Measurements from ENCODE around the gene CCSER1.

Gene CCSER1

DNA sequence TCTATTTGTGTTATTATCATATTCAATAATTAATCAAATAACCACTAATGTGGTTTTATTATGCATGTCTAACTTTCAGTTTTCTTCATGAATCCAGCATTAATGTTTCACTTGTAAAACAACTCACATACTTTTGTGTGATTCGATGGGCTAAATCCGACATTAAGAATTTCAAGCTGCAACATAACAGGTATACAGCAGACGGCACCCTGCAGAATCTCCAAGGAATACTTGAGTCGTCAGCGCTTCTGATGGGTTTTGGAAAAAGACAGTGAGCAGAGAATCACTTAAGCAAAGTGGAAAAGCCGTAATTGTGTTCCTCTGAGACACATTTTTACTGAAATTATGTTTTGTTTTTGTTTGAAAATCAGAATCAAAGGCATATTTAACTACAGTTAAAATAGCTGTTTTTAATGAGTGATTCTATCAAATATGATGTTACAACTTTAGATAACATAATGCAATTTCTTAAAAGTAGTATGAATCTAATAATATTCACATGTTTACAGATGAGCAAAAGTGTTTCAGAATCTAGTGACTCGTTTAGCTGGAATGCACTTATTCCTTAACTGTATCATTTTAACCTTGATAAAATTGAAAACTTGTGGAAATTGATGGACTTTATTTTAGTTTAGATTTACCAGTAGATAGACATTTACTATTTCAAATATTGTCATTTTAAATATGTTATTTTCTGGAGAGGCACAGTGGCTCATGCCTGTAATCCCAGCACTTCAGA, 514.8 kb downstream of the CCSER1 start:
- no peaks in the 10 kb centered on the region for H3K79me1 ChIP-seq (ENCODE audit: low read depth, low read length)
- H3K27me3 ChIP-seq (ENCODE audit: control insufficient read depth in 3 of 3, insufficient read depth in 3 of 3, low read depth in 1 of 3, low read length in 3 of 3): no peaks in the 10 kb centered on the region
- no peak overlapping the region for H2AK5ac ChIP-seq (ENCODE audit: low read depth, low read length)
- no peaks in the 10 kb centered on the region for H3K9me3 ChIP-seq (replicated peaks in 1 of 2; ENCODE audit: control insufficient read depth in 2 of 2, insufficient read depth in 1 of 2, low read depth in 1 of 2, low read length in 2 of 2)
- H3K4me1 ChIP-seq (ENCODE audit: control insufficient read depth in 2 of 2, insufficient read depth in 1 of 2, low read depth in 1 of 2, low read length in 2 of 2): no peaks in the 10 kb centered on the region
- H2BK5ac ChIP-seq (ENCODE audit: low read length): no peak overlapping the region
- H3K4ac ChIP-seq (ENCODE audit: low read length): no peak overlapping the region
- H3K9ac ChIP-seq (ENCODE audit: low read depth, low read length, poor library complexity): no peak overlapping the region
- no peak overlapping the region for H4K91ac ChIP-seq (ENCODE audit: low read depth, low read length, poor library complexity)
- no peak overlapping the region for H2BK120ac ChIP-seq (ENCODE audit: low read depth, low read length)
- no peak overlapping the region for H3K27ac ChIP-seq (replicated peaks; ENCODE audit: low read length)
- no peak overlapping the region for H2AFZ ChIP-seq (ENCODE audit: low read length)
- no peak overlapping the region for H3K4me2 ChIP-seq (ENCODE audit: insufficient read depth, low read length, poor library complexity, severe bottlenecking)
- no peak overlapping the region for H2BK15ac ChIP-seq (ENCODE audit: low read length)
- H4K8ac ChIP-seq (ENCODE audit: low read depth, low read length): no peak overlapping the region
- H3K14ac ChIP-seq (ENCODE audit: low read length): no peak overlapping the region
- H3K4me3 ChIP-seq (ENCODE audit: low read length in 2 of 2): no peak overlapping the region
- DNase-seq (ENCODE audit: low spot score): no peak
- WGBS, 2 donors (ENCODE audit: extremely low coverage in 2 of 2, insufficient read length in 2 of 2, insufficient replicate concordance in 1 of 2): no CpG with 5 or more reads among the region's 7 CpGs
- H3K23ac ChIP-seq (ENCODE audit: low read depth, low read length, poor library complexity): no peak overlapping the region
- H2BK12ac ChIP-seq (ENCODE audit: low read length): no peak overlapping the region
- no peak overlapping the region for H3K18ac ChIP-seq (ENCODE audit: low read length)
- H3K36me3 ChIP-seq (replicated peaks in 1 of 2; ENCODE audit: control insufficient read depth in 2 of 2, insufficient read depth in 2 of 2, low read length in 2 of 2): no peaks in the 10 kb centered on the region

DNA sequence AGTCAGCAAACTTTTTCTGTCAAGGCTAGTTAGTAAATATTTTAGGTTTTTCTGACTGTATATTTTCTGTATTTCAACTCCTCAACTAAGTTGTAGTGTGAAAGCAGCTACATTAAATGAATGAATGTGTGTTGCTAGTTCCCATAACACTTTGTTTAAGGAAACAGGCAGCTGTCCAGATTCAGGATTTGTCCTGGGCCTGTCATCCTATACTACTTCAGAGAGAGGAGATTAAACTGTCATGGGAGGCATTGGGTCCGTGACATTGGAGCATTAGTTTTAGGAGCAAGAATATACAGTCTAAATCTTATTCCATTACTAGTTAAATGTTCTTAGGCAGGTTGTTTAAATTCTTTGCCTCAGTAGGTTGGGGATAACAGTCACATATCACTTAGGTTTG, 516.0 kb downstream of the CCSER1 start:
- Histone ChIP-seq H4K91ac (ENCODE audit: low read depth, low read length, poor library complexity) (no peak overlapping the region), H3K4me2 (ENCODE audit: insufficient read depth, low read length, poor library complexity, severe bottlenecking) (no peak overlapping the region), H3K79me1 (ENCODE audit: low read depth, low read length) (no peaks in the 10 kb centered on the region), H3K18ac (ENCODE audit: low read length) (no peak overlapping the region), H3K9me3 (replicated peaks in 1 of 2; ENCODE audit: control insufficient read depth in 2 of 2, insufficient read depth in 1 of 2, low read depth in 1 of 2, low read length in 2 of 2) (no peaks in the 10 kb centered on the region), H3K9ac (ENCODE audit: low read depth, low read length, poor library complexity) (no peak overlapping the region), H3K23ac (ENCODE audit: low read depth, low read length, poor library complexity) (no peak overlapping the region), H2BK120ac (ENCODE audit: low read depth, low read length) (no peak overlapping the region), H3K4me1 (ENCODE audit: control insufficient read depth in 2 of 2, insufficient read depth in 1 of 2, low read depth in 1 of 2, low read length in 2 of 2) (no peaks in the 10 kb centered on the region), H3K4ac (ENCODE audit: low read length) (no peak overlapping the region), H3K4me3 (ENCODE audit: low read length in 2 of 2) (no peak overlapping the region), H3K27me3 (ENCODE audit: control insufficient read depth in 3 of 3, insufficient read depth in 3 of 3, low read depth in 1 of 3, low read length in 3 of 3) (no peaks in the 10 kb centered on the region), H4K8ac (ENCODE audit: low read depth, low read length) (no peak overlapping the region), H2AFZ (ENCODE audit: low read length) (no peak overlapping the region), H3K27ac (replicated peaks; ENCODE audit: low read length) (no peak overlapping the region), H3K14ac (ENCODE audit: low read length) (no peak overlapping the region), H2AK5ac (ENCODE audit: low read depth, low read length) (no peak overlapping the region), H2BK15ac (ENCODE audit: low read length) (no peak overlapping the region), H2BK12ac (ENCODE audit: low read length) (no peak overlapping the region), H2BK5ac (ENCODE audit: low read length) (no peak overlapping the region), H3K36me3 (replicated peaks in 1 of 2; ENCODE audit: control insufficient read depth in 2 of 2, insufficient read depth in 2 of 2, low read length in 2 of 2) (no peaks in the 10 kb centered on the region)
- no peak for DNase-seq (ENCODE audit: low spot score)
- no CpG with 5 or more reads among the region's 1 CpG for WGBS, 2 donors (ENCODE audit: extremely low coverage in 2 of 2, insufficient read length in 2 of 2, insufficient replicate concordance in 1 of 2)

DNA sequence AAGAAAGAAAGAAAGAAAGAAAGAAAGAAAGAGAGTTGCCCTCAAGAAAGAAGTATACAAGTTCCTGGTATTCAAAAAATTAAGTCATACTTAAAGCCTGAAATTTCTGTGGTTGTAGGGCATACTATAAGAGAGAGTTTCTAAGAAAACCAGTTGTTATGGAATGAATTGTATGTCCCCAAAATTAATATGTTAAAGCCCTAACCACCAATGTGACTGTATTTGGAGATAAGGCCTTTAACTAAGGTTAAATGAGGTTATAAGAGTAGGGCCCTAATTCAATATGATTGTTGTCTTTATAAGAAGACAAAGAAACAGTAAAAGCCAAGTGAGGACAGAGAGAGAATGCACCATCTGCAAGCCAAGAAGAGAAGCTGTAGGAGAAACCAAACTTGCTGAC, 521.1 kb downstream of the CCSER1 start:
- H3K4me3 ChIP-seq (ENCODE audit: low read length in 2 of 2): no peak overlapping the region
- no peak overlapping the region for H2BK5ac ChIP-seq (ENCODE audit: low read length)
- H3K14ac ChIP-seq (ENCODE audit: low read length): no peak overlapping the region
- no peaks in the 10 kb centered on the region for H3K9me3 ChIP-seq (replicated peaks in 1 of 2; ENCODE audit: control insufficient read depth in 2 of 2, insufficient read depth in 1 of 2, low read depth in 1 of 2, low read length in 2 of 2)
- no peak overlapping the region for H2AK5ac ChIP-seq (ENCODE audit: low read depth, low read length)
- no peaks in the 10 kb centered on the region for H3K27me3 ChIP-seq (ENCODE audit: control insufficient read depth in 3 of 3, insufficient read depth in 3 of 3, low read depth in 1 of 3, low read length in 3 of 3)
- H3K27ac ChIP-seq (replicated peaks; ENCODE audit: low read length): no peak overlapping the region
- no peak overlapping the region for H2BK15ac ChIP-seq (ENCODE audit: low read length)
- H2BK12ac ChIP-seq (ENCODE audit: low read length): no peak overlapping the region
- DNase-seq (ENCODE audit: low spot score): no peak
- H3K4me2 ChIP-seq (ENCODE audit: insufficient read depth, low read length, poor library complexity, severe bottlenecking): no peak overlapping the region
- H3K4me1 ChIP-seq (ENCODE audit: control insufficient read depth in 2 of 2, insufficient read depth in 1 of 2, low read depth in 1 of 2, low read length in 2 of 2): no peaks in the 10 kb centered on the region
- no peak overlapping the region for H4K91ac ChIP-seq (ENCODE audit: low read depth, low read length, poor library complexity)
- no peak overlapping the region for H2AFZ ChIP-seq (ENCODE audit: low read length)
- no peak overlapping the region for H3K23ac ChIP-seq (ENCODE audit: low read depth, low read length, poor library complexity)
- no peak overlapping the region for H4K8ac ChIP-seq (ENCODE audit: low read depth, low read length)
- H3K4ac ChIP-seq (ENCODE audit: low read length): no peak overlapping the region
- H3K9ac ChIP-seq (ENCODE audit: low read depth, low read length, poor library complexity): no peak overlapping the region
- no peaks in the 10 kb centered on the region for H3K79me1 ChIP-seq (ENCODE audit: low read depth, low read length)
- no peak overlapping the region for H2BK120ac ChIP-seq (ENCODE audit: low read depth, low read length)
- no peaks in the 10 kb centered on the region for H3K36me3 ChIP-seq (replicated peaks in 1 of 2; ENCODE audit: control insufficient read depth in 2 of 2, insufficient read depth in 2 of 2, low read length in 2 of 2)
- no peak overlapping the region for H3K18ac ChIP-seq (ENCODE audit: low read length)

DNA sequence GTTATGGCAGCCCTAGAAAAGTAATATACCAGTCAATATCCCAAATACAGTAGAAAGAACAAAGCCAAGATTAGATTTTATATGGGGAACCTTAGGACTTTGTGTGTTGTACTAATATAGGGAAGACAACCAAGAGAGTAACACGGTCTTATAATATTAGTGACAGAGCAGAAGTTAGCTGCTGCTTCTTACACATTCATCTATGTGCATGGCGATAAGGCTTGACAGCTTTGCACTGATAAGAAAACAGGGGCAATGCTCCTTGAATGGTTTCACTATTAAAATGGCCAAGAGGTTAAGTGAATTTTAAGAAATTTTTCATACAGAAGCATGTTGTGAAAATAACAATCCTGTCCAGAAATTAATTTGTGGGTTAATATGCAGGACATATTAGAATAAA, 521.6 kb downstream of the CCSER1 start:
- H3K79me1 ChIP-seq (ENCODE audit: low read depth, low read length): no peaks in the 10 kb centered on the region
- no peak overlapping the region for H2BK15ac ChIP-seq (ENCODE audit: low read length)
- H2BK5ac ChIP-seq (ENCODE audit: low read length): no peak overlapping the region
- H2BK12ac ChIP-seq (ENCODE audit: low read length): no peak overlapping the region
- H3K36me3 ChIP-seq (replicated peaks in 1 of 2; ENCODE audit: control insufficient read depth in 2 of 2, insufficient read depth in 2 of 2, low read length in 2 of 2): no peaks in the 10 kb centered on the region
- H3K4ac ChIP-seq (ENCODE audit: low read length): no peak overlapping the region
- H3K14ac ChIP-seq (ENCODE audit: low read length): no peak overlapping the region
- H3K4me3 ChIP-seq (ENCODE audit: low read length in 2 of 2): no peak overlapping the region
- no CpG with 5 or more reads among the region's 2 CpGs for WGBS, 2 donors (ENCODE audit: extremely low coverage in 2 of 2, insufficient read length in 2 of 2, insufficient replicate concordance in 1 of 2)
- H3K23ac ChIP-seq (ENCODE audit: low read depth, low read length, poor library complexity): no peak overlapping the region
- H3K27ac ChIP-seq (replicated peaks; ENCODE audit: low read length): no peak overlapping the region
- no peak overlapping the region for H2BK120ac ChIP-seq (ENCODE audit: low read depth, low read length)
- H2AK5ac ChIP-seq (ENCODE audit: low read depth, low read length): no peak overlapping the region
- no peak overlapping the region for H3K9ac ChIP-seq (ENCODE audit: low read depth, low read length, poor library complexity)
- no peak overlapping the region for H3K18ac ChIP-seq (ENCODE audit: low read length)
- H3K27me3 ChIP-seq (ENCODE audit: control insufficient read depth in 3 of 3, insufficient read depth in 3 of 3, low read depth in 1 of 3, low read length in 3 of 3): no peaks in the 10 kb centered on the region
- H4K8ac ChIP-seq (ENCODE audit: low read depth, low read length): no peak overlapping the region
- no peaks in the 10 kb centered on the region for H3K4me1 ChIP-seq (ENCODE audit: control insufficient read depth in 2 of 2, insufficient read depth in 1 of 2, low read depth in 1 of 2, low read length in 2 of 2)
- DNase-seq (ENCODE audit: low spot score): no peak
- no peak overlapping the region for H4K91ac ChIP-seq (ENCODE audit: low read depth, low read length, poor library complexity)
- H2AFZ ChIP-seq (ENCODE audit: low read length): no peak overlapping the region
- no peaks in the 10 kb centered on the region for H3K9me3 ChIP-seq (replicated peaks in 1 of 2; ENCODE audit: control insufficient read depth in 2 of 2, insufficient read depth in 1 of 2, low read depth in 1 of 2, low read length in 2 of 2)
- H3K4me2 ChIP-seq (ENCODE audit: insufficient read depth, low read length, poor library complexity, severe bottlenecking): no peak overlapping the region
